Measurements from ENCODE around the gene STXBP1. TPM values are rescaled to one million over a fixed set of nuclear protein-coding genes. Genes with fewer than 3 reads are reported as not detected.

The STXBP1 gene
- total RNA-seq, 1 experiment from 2014 or later, result 10.9 TPM

DNA sequence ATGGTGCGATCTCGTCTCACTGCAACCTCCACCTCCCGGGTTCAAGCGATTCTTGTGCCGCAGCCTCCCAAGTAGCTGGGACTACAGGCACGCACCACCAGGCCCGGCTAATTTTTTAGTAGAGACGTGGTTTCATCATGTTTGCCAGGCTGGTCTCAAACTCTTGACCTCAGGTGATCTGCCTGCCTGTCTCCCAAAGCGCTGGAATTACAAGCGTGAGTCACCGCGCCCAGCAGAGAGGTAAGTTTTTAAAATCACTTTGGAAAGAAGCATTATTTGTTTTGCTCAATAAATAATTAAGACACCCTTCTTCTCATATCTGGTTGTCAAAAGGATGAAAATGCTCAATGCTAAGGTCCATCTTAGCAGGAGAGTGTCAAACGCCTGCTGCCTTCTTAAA is 48.5 kb upstream of the STXBP1 start:
- ChIA-PET POLR2A (ENCODE audit: low non-redundant PET) (no interaction called here), CTCF (interaction anchor here (0.6 kb wide), 1 partner anchor 63 kb away, joined by 3 read pairs; no protein-coding TSS in a partner anchor)
- Histone ChIP-seq H3K36me3 (ENCODE audit: insufficient read depth, low read length, poor library complexity, severe bottlenecking) (no peaks in the 10 kb centered on the region), H3K9me3 (ENCODE audit: low read depth, low read length, poor library complexity, severe bottlenecking) (no peaks in the 10 kb centered on the region), H3K4me1 (ENCODE audit: insufficient read depth, low read length, poor library complexity, severe bottlenecking) (peaks cover 40% of the 10 kb centered on the region), H3K27ac (ENCODE audit: low read depth, low read length, poor library complexity, severe bottlenecking) (peak overlapping the region; percentile 27), H3K27me3 (replicated peaks; ENCODE audit: insufficient read depth, low read depth, low read length, poor library complexity) (no peaks in the 10 kb centered on the region), H3K4me3 (ENCODE audit: low read depth, low read length, poor library complexity, severe bottlenecking) (no peak overlapping the region)
- TF ChIP-seq EZH2 (IDR thresholded peaks at IDR 0.05; ENCODE audit: borderline replicate concordance, low read depth, low read length, poor library complexity, severe bottlenecking), result no peak
- TF ChIP-seq CTCF (conservative IDR thresholded peaks at IDR 0.05; ENCODE audit: low read depth, low read length), result no peak
- no peak for DNase-seq (ENCODE audit: low spot score)
- no TSS peak for BruUV-seq (replicated peaks)
- intact Hi-C loops (cut with micrococcal nuclease; ENCODE audit: unreplicated experiment), result no loop called here

GRCh38 chr9:127565231-127565630 is 46.8 kb upstream of the STXBP1 start:
- Histone ChIP-seq H3K36me3 (ENCODE audit: insufficient read depth, low read length, poor library complexity, severe bottlenecking) (no peaks in the 10 kb centered on the region), H3K4me1 (ENCODE audit: insufficient read depth, low read length, poor library complexity, severe bottlenecking) (peaks cover 44% of the 10 kb centered on the region), H3K27me3 (replicated peaks; ENCODE audit: insufficient read depth, low read depth, low read length, poor library complexity) (no peaks in the 10 kb centered on the region), H3K27ac (ENCODE audit: low read depth, low read length, poor library complexity, severe bottlenecking) (no peak overlapping the region), H3K4me3 (ENCODE audit: low read depth, low read length, poor library complexity, severe bottlenecking) (no peak overlapping the region), H3K9me3 (ENCODE audit: low read depth, low read length, poor library complexity, severe bottlenecking) (no peaks in the 10 kb centered on the region)
- CTCF ChIA-PET, result no interaction called here
- TF ChIP-seq CTCF (conservative IDR thresholded peaks at IDR 0.05; ENCODE audit: low read depth, low read length) (no peak), EZH2 (IDR thresholded peaks at IDR 0.05; ENCODE audit: borderline replicate concordance, low read depth, low read length, poor library complexity, severe bottlenecking) (no peak)
- DNase-seq (ENCODE audit: low spot score), result no peak
- intact Hi-C loops (cut with micrococcal nuclease; ENCODE audit: unreplicated experiment), result no loop called here
- BruUV-seq (replicated peaks), result no TSS peak
- POLR2A ChIA-PET (ENCODE audit: low non-redundant PET), result no interaction called here

DNA sequence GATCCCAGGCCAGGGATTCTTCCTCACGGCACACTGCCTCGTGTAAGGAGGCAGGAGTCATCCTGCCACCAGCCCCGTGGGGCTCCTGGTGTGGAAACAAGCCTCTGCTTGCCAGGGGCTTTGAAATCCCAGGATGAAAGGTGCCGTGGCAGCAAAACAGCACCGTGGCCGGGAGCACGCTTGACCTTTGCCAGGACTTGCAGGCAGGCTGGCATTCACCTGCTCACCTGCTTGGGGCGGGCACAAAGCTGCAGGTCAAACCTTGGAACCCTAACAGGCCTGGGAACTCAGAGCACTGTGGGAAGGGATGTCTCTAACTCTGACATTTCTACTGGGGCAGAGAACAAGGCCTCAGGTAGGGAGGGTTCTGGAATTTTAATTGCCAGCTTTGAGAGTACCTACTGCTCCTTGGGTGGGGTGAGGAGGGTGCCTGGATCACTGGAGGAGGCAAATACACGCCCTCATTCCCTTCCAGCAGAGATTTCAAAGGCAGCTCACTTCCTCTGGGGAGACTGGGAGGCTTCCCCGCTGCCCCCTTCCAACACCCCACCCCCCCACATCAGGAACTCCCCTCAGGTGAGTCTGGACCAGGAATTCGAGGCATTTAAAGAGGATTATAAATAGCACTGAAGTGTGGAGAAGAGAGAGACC is 45.6 kb upstream of the STXBP1 start:
- no peaks in the 10 kb centered on the region for H3K27me3 ChIP-seq (replicated peaks; ENCODE audit: insufficient read depth, low read depth, low read length, poor library complexity)
- ChIA-PET POLR2A (ENCODE audit: low non-redundant PET) (no interaction called here), CTCF (no interaction called here)
- no peak for TF ChIP-seq EZH2 (IDR thresholded peaks at IDR 0.05; ENCODE audit: borderline replicate concordance, low read depth, low read length, poor library complexity, severe bottlenecking)
- no peak for TF ChIP-seq CTCF (conservative IDR thresholded peaks at IDR 0.05; ENCODE audit: low read depth, low read length)
- DNase-seq (ENCODE audit: low spot score), result no peak
- intact Hi-C loops (cut with micrococcal nuclease; ENCODE audit: unreplicated experiment), result no loop called here
- peak overlapping the region; percentile 79 for H3K27ac ChIP-seq (ENCODE audit: low read depth, low read length, poor library complexity, severe bottlenecking)
- no peaks in the 10 kb centered on the region for H3K9me3 ChIP-seq (ENCODE audit: low read depth, low read length, poor library complexity, severe bottlenecking)
- peaks cover 35% of the 10 kb centered on the region for H3K4me1 ChIP-seq (ENCODE audit: insufficient read depth, low read length, poor library complexity, severe bottlenecking)
- BruUV-seq (replicated peaks), result TSS peak; percentile 19
- H3K4me3 ChIP-seq (ENCODE audit: low read depth, low read length, poor library complexity, severe bottlenecking), result peak overlapping the region; percentile 97
- H3K36me3 ChIP-seq (ENCODE audit: insufficient read depth, low read length, poor library complexity, severe bottlenecking), result no peaks in the 10 kb centered on the region
